HepG2 (cell line): Measurements from ENCODE around the gene CUL9. TPM values are rescaled to one million over a fixed set of nuclear protein-coding genes. Genes with fewer than 3 reads are reported as not detected.
A peak's percentile ranks its signal among the peaks of the same experiment; 100 is the strongest.

Source experiments
- ARNT2 ChIP-seq: sonication (generic); formaldehyde crosslinking; IDR thresholded peaks from 2 replicates; pipeline ENCODE4 v1.8.0; 2022; ENCODE audit warnings: mild to moderate bottlenecking, low read depth, missing genetic modification reagents, moderate library complexity
- CENPT ChIP-seq: sonication (generic); formaldehyde crosslinking; IDR thresholded peaks from 2 replicates; pipeline ENCODE4 v1.8.0; 2022; ENCODE audit warnings: low read depth, mild to moderate bottlenecking, moderate library complexity, missing genetic modification reagents
- MEF2D ChIP-seq: sonication (generic); formaldehyde crosslinking; IDR thresholded peaks from 2 replicates; pipeline ENCODE4 v1.5.1; 2020; ENCODE audit warnings: mild to moderate bottlenecking, missing genetic modification reagents
- NFATC3 ChIP-seq: sonication (generic); formaldehyde crosslinking; IDR thresholded peaks from 2 replicates; pipeline ENCODE4 v1.5.1; 2020; ENCODE audit warnings: mild to moderate bottlenecking, missing genetic modification reagents
- NRL ChIP-seq: sonication (generic); formaldehyde crosslinking; IDR thresholded peaks from 2 replicates; pipeline ENCODE4 v1.5.0; 2020; ENCODE audit warnings: missing genetic modification reagents, mild to moderate bottlenecking, moderate library complexity, borderline replicate concordance
- RELA ChIP-seq: sonication (generic); formaldehyde crosslinking; IDR thresholded peaks from 2 replicates; pipeline ENCODE4 v1.4.0; 2020; ENCODE audit warnings: missing genetic modification reagents
- TBL1XR1 ChIP-seq: fragments of 150-350 bp; IDR thresholded peaks from 2 replicates; pipeline ENCODE4 v1.6.1; 2014; ENCODE audit warnings: borderline replicate concordance, low read length; ENCODE audit not compliant: partially characterized antibody
- TEAD3 ChIP-seq: optimal IDR thresholded peaks from 2 replicates; pipeline ENCODE3; 2016; ENCODE audit warnings: borderline replicate concordance
- ZFY ChIP-seq: sonication (generic); formaldehyde crosslinking; IDR thresholded peaks from 2 replicates; pipeline ENCODE4 v1.4.0; 2020; ENCODE audit warnings: missing genetic modification reagents
- ZNF510 ChIP-seq: sonication (generic); formaldehyde crosslinking; IDR thresholded peaks from 2 replicates; pipeline ENCODE4 v1.4.0; 2020; ENCODE audit warnings: low read depth, mild to moderate bottlenecking, missing genetic modification reagents
- ZNF546 ChIP-seq: sonication (generic); formaldehyde crosslinking; conservative IDR thresholded peaks from 2 replicates; pipeline ENCODE4 v1.8.1; 2023; ENCODE audit warnings: mild to moderate bottlenecking, missing genetic modification reagents
- ZNF660 ChIP-seq: sonication (generic); formaldehyde crosslinking; IDR thresholded peaks from 2 replicates; pipeline ENCODE4 v1.5.1; 2020; ENCODE audit warnings: mild to moderate bottlenecking, low read depth, missing genetic modification reagents, borderline replicate concordance
- ZSCAN25 ChIP-seq: sonication (generic); formaldehyde crosslinking; IDR thresholded peaks from 2 replicates; pipeline ENCODE4 v1.8.0; 2022; ENCODE audit warnings: mild to moderate bottlenecking, missing genetic modification reagents
- polyA plus RNA-seq, 8 experiments: library from polyadenylated mRNA; depleted of rRNA in 3 of 8; stranded (reverse) in 7 of 8; unstranded in 1 of 8; fragments of >200 nt; fragmentation: Illumina TruSeq in 4 of 8; extraction: Trizol in 4 of 8; gene quantifications; 2 replicates each; pipeline versions ENCODE4 v1.2.1 to v1.2.3, GENCODE V29; 2011 to 2016; ENCODE audit warnings: low read depth in 4 of 8, missing spikeins in 1 of 8, mixed read lengths in 1 of 8; ENCODE audit not compliant: insufficient read depth in 1 of 8
- total RNA-seq, 5 experiments: library from RNA; depleted of rRNA; stranded (reverse); fragments of >200 nt; fragmentation: Illumina TruSeq; extraction: Trizol; gene quantifications; 2 replicates each; pipeline ENCODE4 v1.2.3, GENCODE V29; 2016; ENCODE audit warnings: low read depth in 1 of 5
- TF ChIP-seq, protein P1 (sequence below): sonication (generic); formaldehyde crosslinking; IDR thresholded peaks from 2 replicates; pipeline ENCODE4 v1.8.1; 2023; ENCODE audit warnings: missing genetic modification reagents, inconsistent platforms, borderline replicate concordance
- TF ChIP-seq, protein P2 (sequence below), 2 experiments: sonication (generic) in 1 of 2; formaldehyde crosslinking in 1 of 2; IDR thresholded peaks; 2 replicates each; pipeline versions ENCODE4 v1.5.1 to v1.6.1; 2011 to 2020; ENCODE audit warnings: borderline replicate concordance in 1 of 2, low read depth in 1 of 2, low read length in 1 of 2, mild to moderate bottlenecking in 1 of 2, missing genetic modification reagents in 1 of 2, moderate library complexity in 1 of 2
- TF ChIP-seq, protein P3 (sequence below): sonication (generic); formaldehyde crosslinking; IDR thresholded peaks from 2 replicates; pipeline ENCODE4 v1.5.0; 2020; ENCODE audit warnings: missing genetic modification reagents, mild to moderate bottlenecking, borderline replicate concordance
- TF ChIP-seq, protein P4 (sequence below): sonication (generic); formaldehyde crosslinking; IDR thresholded peaks from 2 replicates; pipeline ENCODE4 v1.4.0; 2020; ENCODE audit warnings: mild to moderate bottlenecking, low read depth, missing genetic modification reagents
- TF ChIP-seq, protein P5 (sequence below): sonication (generic); formaldehyde crosslinking; IDR thresholded peaks from 2 replicates; pipeline ENCODE4 v1.5.0; 2020; ENCODE audit warnings: mild to moderate bottlenecking, missing genetic modification reagents

Gene CUL9
- total and polyA plus RNA-seq, 2 of the 13 experiments (the other 11 are each of a cell fraction or from before 2014, with no cell fraction given), result 11.4 to 13.7 TPM

DNA sequence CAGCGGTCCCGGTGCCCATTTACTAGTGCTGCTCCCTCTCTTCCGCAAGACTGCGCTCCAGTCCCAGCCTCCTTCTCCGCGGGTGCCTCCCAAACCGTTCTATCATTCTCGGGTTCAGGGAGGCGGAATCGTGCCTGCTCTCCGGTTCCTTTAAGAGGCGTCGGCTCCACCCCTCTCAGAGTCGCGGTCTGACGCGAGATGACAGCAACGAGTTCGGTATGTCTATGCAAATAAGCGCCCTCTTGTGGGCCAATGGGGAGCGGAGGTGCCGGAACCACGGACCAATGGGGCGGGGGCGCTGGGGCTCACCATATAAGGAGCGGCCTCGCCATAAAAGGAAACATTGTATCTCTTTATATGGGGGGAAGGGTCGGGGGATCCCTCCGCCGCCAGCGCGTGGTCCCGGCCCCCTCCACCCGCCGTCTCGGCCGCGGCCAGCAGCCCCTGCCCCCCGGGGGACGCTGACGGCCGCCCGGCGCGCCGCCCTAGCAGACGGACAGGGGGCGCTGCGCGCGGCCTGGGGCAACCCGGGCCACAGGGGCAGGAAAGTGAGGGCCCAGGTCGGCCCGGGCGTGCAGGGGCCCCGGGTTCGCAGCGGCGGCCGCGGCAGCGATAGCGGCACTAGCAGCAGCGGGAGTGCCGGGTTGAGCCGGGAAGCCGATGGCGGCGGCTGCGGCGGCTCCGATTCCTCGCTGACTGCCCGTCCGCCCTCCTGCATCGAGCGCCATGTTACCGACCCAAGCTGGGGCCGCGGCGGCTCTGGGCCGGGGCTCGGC, 10.9 kb upstream of the CUL9 start, which contains the start of gene SRF (continued):
- TF ChIP-seq TBL1XR1, result peak; percentile 79
- no peak; the same call in 1 of the 2 replicates for TF ChIP-seq MEF2D (CRISPR knock-in tag)
- TF ChIP-seq ZNF510 (CRISPR knock-in tag), result peak; percentile 97
- no peak for TF ChIP-seq TEAD3 (CRISPR knock-in tag)
- TF ChIP-seq, protein P1, sequence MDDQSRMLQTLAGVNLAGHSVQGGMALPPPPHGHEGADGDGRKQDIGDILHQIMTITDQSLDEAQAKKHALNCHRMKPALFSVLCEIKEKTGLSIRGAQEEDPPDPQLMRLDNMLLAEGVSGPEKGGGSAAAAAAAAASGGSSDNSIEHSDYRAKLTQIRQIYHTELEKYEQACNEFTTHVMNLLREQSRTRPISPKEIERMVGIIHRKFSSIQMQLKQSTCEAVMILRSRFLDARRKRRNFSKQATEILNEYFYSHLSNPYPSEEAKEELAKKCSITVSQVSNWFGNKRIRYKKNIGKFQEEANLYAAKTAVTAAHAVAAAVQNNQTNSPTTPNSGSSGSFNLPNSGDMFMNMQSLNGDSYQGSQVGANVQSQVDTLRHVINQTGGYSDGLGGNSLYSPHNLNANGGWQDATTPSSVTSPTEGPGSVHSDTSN (CRISPR knock-in tag), result 0 out of 2 replicates have a peak, but pooled peaks have one; percentile 45
- peak; percentile 68 for TF ChIP-seq ZSCAN25 (CRISPR knock-in tag)
- no peak for TF ChIP-seq CENPT
- TF ChIP-seq, protein P2, sequence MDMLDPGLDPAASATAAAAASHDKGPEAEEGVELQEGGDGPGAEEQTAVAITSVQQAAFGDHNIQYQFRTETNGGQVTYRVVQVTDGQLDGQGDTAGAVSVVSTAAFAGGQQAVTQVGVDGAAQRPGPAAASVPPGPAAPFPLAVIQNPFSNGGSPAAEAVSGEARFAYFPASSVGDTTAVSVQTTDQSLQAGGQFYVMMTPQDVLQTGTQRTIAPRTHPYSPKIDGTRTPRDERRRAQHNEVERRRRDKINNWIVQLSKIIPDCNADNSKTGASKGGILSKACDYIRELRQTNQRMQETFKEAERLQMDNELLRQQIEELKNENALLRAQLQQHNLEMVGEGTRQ (IDR thresholded peaks at IDR 0.05; ENCODE audit: low read depth, low read length), result no peak
- TF ChIP-seq, protein P2 (CRISPR knock-in tag; IDR thresholded peaks at IDR 0.05; ENCODE audit: borderline replicate concordance), result peak; percentile 97; the same call in 1 of the 2 replicates
- TF ChIP-seq RELA (CRISPR knock-in tag), result peak; percentile 67; the same call in 1 of the 2 replicates
- no peak for TF ChIP-seq ZNF660 (CRISPR knock-in tag)
- TF ChIP-seq, protein P3, sequence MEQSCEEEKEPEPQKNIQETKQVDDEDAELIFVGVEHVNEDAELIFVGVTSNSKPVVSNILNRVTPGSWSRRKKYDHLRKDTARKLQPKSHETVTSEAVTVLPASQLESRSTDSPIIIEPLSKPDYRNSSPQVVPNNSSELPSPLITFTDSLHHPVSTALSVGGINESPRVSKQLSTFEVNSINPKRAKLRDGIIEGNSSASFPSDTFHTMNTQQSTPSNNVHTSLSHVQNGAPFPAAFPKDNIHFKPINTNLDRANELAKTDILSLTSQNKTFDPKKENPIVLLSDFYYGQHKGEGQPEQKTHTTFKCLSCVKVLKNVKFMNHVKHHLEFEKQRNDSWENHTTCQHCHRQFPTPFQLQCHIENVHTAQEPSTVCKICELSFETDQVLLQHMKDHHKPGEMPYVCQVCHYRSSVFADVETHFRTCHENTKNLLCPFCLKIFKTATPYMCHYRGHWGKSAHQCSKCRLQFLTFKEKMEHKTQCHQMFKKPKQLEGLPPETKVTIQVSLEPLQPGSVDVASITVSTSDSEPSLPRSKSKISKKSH (CRISPR knock-in tag), result no peak; the same call in none of the 2 replicates
- TF ChIP-seq NFATC3 (CRISPR knock-in tag), result no peak
- 0 out of 2 replicates have a peak, but pooled peaks have one; percentile 21 for TF ChIP-seq NRL (CRISPR knock-in tag)
- peak; percentile 93 for TF ChIP-seq ARNT2 (CRISPR knock-in tag)
- TF ChIP-seq, protein P4, sequence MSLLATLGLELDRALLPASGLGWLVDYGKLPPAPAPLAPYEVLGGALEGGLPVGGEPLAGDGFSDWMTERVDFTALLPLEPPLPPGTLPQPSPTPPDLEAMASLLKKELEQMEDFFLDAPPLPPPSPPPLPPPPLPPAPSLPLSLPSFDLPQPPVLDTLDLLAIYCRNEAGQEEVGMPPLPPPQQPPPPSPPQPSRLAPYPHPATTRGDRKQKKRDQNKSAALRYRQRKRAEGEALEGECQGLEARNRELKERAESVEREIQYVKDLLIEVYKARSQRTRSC (CRISPR knock-in tag), result no peak
- peak; percentile 67; the same call in 1 of the 2 replicates for TF ChIP-seq ZNF546 (CRISPR knock-in tag)
- peak; percentile 99 for TF ChIP-seq ZFY (CRISPR knock-in tag)
- TF ChIP-seq, protein P5, sequence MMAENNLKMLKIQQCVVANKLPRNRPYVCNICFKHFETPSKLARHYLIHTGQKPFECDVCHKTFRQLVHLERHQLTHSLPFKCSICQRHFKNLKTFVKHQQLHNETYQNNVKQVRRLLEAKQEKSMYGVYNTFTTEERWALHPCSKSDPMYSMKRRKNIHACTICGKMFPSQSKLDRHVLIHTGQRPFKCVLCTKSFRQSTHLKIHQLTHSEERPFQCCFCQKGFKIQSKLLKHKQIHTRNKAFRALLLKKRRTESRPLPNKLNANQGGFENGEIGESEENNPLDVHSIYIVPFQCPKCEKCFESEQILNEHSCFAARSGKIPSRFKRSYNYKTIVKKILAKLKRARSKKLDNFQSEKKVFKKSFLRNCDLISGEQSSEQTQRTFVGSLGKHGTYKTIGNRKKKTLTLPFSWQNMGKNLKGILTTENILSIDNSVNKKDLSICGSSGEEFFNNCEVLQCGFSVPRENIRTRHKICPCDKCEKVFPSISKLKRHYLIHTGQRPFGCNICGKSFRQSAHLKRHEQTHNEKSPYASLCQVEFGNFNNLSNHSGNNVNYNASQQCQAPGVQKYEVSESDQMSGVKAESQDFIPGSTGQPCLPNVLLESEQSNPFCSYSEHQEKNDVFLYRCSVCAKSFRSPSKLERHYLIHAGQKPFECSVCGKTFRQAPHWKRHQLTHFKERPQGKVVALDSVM, result peak; percentile 93
